SU-DHL-6 (cell line): ENCODE measurements around the gene CACFD1.

ENCODE experiments used
- CTCF ChIP-seq: fragments of 200-600 bp; sonication (generic); IDR thresholded peaks from one replicate; pipeline ENCODE4 v1.5.1; 2017; ENCODE audit warnings: antibody characterized with exemption, mild to moderate bottlenecking, low read length, moderate library complexity; ENCODE audit not compliant: insufficient read depth, poor library complexity, severe bottlenecking
- EZH2phosphoT487 ChIP-seq: fragments of 200-600 bp; sonication (generic), shearing (Covaris generic); conservative IDR thresholded peaks from 2 replicates; pipeline ENCODE4 v1.6.1; 2018; ENCODE audit warnings: mild to moderate bottlenecking, antibody characterized with exemption, low read length, moderate library complexity, mixed read lengths

- TF ChIP-seq CTCF (no peak), EZH2phosphoT487 (no peak)
Measured at GRCh38 chr9:133467101-133467500, 7.3 kb downstream of the CACFD1 start.
